NOMO-1 (cell line): Measurements from ENCODE around the gene ZNF544.
A peak's percentile ranks its signal among the peaks of the same experiment; 100 is the strongest.

Source experiments
- DNase-seq, 2 experiments: peaks; one replicate each; lab custom pipeline; 2025; ENCODE audit not compliant: unreplicated experiment in 2 of 2; lab: John Stamatoyannopoulos, UW

Gene ZNF544

DNA sequence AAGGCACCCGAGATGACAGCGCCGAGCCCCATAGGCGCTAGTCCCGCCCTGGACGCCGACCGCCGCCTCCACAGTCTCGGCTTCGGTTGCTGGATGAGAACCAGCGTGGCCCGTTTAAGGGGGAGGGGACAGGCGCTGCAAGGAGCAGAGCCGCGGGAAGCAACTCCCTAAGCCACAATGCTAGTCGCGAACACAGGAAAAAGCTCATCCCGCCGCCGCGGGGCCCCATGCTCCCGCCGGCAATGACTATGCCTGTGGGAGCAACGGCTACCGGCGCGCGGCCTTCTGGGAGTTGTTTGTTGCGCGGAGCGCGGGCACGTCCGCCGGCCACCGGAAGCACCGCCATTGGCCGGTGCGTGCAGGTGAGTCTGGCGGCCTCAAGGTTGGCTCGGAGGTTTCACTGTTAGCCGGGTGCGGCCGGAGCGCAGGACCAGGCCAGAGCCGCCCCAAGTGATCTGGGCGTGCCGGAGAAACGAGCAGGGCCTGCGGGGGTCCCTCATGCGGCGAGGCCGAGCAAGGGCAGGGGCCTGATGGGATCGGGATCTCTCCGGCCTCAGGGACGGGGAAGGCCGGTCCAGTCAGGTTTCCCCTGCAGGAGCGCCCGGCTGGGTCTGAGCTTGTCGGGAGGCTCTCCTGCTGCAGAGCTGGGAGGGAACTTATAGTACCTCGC lies at the start of gene ZNF544:
ZNF544 (plus strand) TSS at position 330 of the 670 bp plus-strand sequence. CDS start 15,110 bp downstream, outside the sequence.
- DNase-seq, result peak; percentile 60 to 66

DNA sequence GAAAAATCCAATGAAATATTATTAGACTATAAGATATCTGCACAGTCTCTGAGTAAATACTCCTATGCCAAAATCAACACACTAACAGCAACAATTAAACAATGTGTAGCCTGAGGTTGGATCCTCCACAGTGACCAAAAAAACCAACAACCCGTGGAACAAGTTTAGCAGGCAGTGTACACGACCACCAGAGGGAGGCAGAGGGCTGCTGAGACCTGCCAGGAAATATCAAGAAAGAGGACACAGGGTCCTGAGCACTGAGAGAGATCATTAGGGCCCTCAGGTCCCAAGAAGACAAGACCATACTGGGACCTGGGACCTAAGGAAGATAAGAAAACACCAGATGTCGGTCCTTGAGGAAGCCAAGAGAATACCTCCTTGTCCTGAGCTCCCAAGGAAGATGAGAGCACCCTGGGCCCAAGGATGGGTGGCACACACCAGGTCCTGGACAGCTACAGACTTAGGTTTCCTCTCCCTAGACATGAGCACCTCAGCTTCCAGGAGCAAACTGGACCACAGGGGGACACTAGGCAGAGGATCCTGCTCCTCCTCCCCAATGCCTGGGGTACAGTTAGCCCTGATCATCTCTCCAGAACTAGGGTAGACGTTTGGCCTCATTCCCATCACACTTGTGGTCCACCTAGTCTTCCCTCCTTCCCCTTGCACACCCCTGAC lies 46.7 kb upstream of the ZNF544 start:
- DNase-seq, result peak; percentile 31 to 40

DNA sequence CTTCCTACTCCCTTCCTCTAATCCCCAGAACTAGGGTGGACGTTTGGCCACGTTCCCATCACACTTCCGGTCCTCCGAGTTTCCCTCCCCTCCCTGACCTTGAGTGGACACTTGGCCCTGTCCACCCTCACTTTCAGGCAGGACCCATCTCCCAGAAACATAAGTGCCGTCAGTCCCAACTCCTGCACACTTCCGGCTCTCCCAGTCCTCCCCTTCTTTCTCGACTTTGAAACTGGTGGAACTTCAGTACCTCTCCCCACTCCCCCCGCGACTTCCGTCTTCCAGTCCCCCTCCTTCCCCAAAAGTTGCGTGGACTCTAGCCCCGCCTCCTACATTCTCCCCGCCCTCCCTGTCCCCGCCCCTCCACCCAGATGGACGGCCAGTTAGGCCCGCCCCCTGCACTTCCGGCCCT lies 46.1 kb upstream of the ZNF544 start:
- peak in 1 of 2 experiments; percentile 82 for DNase-seq

DNA sequence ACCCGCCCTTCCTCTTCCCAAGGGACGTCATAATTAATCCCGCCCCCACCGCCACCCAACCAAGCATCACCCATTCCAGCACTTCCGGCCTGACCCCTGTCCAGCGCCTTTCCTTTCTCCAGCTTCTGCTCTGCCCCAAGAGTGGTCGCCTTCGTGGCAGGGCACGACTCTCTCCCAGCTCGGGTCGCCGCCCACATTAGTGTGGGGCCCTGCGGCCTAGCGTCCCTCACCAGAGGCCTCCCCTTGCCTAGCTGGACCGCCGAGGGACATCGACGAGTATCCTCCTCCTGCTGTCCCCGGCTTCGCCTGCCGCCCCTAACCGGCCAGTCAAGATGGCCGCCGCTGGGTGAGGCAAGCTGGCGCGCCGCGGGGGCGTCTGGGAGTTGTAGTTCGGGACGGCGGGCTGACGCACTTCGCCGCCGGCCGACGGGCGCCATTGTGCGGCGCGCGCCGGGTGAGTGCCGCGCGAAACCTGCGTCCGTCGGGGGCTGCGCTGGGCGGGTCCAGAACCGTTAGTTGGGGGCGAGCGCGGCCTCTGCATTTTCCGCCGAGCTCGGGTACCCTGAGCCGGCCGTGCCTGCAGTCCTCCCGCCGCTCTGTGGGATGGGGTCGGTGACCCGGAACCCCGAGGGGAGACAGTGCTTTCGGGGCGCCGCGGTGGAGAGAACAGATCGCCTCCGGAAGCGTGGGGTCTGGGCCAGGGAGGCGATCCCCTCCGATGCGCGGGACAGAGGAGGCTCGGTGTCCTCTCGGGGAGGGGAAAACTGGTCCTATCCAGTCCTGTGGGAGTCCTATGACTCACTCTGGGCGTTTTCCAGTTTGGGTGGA lies 45.5 kb upstream of the ZNF544 start, which contains the start of gene ZNF274:
ZNF274 (plus strand) TSS at position 73 of the 828 bp plus-strand sequence. CDS start 905 bp downstream, outside the sequence.
- peak; percentile 90 to 97 for DNase-seq

DNA sequence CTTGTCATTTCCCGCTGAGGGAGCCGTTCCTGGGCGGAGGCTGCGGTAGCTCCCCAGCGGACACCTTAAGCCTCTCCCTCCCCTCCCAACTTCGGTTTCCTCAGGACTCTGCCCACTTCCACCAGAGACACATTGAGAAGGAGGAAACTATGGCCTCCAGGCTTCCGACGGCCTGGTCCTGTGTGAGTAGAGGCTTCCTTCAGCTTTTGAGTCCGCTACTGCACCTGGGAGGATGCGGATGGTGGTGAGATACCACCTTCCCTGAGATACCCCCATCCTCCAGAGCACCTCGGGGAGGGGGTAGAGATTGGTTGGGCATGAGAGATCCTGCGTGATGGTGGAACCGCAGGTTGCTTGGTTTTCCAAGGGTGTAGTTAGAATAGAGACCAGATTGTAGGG lies 44.9 kb upstream of the ZNF544 start:
- peak; percentile 37 to 59 for DNase-seq

DNA sequence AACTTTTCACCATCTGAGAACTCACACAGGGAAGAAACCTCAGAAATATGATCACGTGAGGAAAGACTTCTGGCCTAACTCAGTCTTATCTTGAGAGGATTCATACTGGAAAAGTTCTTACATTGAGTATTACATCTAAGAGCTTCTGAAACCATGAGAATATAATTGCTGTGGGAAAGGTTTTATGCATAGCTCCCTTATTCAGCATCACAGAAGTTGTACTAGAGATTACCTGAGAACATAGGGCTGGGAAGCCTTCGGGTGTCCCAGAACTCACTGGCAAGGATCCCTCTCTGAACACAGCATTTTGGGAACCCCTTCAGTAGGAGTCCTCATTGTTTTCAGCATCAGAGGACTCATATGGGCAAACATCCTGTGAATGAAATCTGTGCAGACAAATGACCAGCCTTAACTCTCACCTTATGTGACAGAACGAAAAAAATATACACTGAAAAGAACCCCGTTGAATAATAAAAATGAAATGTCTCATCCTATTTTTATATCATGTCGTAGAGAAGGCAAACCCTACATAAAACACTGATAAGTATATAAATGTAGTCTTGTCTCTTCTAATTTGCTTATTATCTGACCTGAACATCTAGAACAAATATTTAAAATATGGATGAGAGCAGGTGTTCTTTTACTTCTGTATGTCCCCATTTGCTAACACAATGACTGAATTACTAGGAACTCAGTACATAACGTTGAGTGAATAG lies 31.7 kb upstream of the ZNF544 start:
- peak in 1 of 2 experiments; percentile 18 for DNase-seq

DNA sequence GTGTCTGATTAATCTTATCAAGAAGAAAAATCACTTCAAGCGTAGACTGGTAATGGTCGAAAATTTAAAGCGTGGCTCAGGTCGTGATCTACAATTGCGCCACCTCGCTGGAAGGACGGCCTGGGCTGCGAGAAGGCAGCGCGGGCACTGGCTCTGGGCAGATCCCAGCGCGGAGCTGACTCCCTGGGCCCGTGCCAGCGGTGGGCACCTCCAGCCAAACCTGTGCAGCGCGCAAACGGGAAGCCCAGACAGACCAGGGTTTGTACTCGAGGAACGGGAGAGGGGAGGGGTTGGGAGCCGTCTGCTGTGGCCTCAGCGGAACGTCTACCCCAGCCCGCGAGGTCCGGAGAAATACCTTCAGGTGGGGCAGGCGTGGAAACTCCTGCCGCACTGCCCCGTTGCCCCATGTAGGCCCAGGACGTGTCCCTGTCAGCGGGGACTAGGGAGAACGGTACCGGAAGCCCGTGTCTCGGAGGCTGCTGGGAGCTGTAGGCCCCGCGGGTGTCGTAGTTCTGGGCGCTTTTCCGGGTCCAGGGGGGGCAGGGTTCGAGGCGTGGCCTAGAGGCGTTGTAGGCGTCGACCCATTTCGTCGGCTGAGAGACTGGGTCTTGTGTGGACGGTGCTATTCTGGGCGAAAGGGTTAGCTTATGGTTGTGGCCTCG lies 24.8 kb upstream of the ZNF544 start:
- no peak for DNase-seq

DNA sequence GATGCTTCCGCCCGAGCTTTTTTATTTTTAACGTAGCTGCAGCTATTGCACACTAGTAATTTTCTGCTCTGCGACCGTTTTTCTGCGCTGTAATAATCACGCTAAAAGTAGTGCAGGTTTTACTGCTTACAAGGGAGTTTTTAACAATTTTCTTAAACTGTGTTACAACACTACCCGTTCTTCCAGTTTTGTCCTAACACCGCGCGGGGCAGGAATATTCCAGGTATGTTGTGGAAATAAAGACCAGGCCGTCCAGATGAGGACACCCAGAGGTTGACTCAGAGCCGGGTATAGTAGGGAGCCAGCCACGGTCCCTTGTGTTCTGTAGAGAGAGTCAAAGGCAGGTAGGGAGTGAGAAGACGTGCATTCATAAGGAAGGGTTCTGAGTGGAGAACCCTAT lies 24.1 kb upstream of the ZNF544 start:
- DNase-seq, result no peak

DNA sequence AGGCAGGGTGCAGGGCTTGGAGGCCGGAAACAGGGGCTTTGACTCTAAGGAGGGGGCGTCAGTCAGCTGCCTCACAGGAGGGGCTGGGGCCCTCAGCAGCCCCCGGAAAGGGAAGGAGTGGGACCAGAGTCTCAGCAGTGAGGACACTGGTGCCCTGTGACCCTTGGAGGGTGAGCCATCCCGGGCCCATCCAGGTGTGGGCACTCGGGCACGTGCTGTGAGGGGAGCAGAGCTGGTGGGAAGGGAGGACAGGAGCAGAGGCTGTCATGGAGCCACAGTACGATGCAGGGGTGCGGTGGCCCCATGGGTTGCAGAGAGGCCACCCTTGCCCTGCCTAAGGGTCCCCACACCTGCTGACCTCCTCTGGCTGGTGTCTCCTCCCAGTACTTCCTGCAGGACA lies 19.1 kb upstream of the ZNF544 start:
- DNase-seq, result no peak

DNA sequence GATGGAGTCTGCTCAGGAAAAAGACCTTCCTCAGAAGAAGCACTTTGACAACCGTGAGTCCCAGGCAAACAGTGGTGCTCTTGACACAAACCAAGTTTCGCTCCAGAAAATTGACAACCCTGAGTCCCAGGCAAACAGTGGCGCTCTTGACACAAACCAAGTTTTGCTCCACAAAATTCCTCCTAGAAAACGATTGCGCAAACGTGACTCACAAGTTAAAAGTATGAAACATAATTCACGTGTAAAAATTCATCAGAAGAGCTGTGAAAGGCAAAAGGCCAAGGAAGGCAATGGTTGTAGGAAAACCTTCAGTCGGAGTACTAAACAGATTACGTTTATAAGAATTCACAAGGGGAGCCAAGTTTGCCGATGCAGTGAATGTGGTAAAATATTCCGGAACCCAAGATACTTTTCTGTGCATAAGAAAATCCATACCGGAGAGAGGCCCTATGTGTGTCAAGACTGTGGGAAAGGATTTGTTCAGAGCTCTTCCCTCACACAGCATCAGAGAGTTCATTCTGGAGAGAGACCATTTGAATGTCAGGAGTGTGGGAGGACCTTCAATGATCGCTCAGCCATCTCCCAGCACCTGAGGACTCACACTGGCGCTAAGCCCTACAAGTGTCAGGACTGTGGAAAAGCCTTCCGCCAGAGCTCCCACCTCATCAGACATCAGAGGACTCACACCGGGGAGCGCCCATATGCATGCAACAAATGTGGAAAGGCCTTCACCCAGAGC lies 16.2 kb upstream of the ZNF544 start:
- DNase-seq, result no peak

DNA sequence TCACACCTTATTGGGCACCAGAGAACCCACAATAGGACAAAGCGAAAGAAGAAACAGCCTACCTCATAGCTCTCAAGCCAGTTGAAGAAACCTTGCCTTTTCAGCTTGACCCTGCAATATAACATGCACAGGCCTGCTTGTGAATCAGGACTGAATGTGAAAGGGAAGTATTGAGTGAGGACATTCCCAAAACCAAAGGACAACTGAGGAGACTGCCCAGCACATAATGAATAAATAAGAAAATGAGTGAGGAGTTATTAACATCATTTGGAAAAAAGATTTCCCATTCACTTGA lies 15.7 kb upstream of the ZNF544 start:
- no peak for DNase-seq

DNA sequence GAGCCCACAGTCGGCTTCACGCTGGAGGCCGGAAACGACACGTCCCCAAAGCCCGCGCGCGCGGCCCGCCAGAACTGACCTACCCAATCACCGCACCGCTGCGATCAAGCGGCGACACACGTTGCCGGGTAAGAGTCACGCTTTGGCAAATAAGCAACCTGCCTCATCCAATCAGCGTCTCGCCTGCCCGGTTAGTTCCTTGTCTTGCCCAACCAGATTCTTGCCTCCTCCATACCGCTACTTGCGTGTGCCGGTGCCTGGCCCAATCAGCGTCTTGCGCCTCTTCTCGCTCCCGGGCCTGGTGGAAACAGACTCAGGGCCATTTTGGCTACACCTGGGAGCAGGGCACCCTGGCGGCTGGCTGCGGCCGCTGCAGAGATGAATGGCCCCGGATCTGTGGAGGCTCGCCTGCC lies 11.6 kb upstream of the ZNF544 start:
- DNase-seq, result no peak

DNA sequence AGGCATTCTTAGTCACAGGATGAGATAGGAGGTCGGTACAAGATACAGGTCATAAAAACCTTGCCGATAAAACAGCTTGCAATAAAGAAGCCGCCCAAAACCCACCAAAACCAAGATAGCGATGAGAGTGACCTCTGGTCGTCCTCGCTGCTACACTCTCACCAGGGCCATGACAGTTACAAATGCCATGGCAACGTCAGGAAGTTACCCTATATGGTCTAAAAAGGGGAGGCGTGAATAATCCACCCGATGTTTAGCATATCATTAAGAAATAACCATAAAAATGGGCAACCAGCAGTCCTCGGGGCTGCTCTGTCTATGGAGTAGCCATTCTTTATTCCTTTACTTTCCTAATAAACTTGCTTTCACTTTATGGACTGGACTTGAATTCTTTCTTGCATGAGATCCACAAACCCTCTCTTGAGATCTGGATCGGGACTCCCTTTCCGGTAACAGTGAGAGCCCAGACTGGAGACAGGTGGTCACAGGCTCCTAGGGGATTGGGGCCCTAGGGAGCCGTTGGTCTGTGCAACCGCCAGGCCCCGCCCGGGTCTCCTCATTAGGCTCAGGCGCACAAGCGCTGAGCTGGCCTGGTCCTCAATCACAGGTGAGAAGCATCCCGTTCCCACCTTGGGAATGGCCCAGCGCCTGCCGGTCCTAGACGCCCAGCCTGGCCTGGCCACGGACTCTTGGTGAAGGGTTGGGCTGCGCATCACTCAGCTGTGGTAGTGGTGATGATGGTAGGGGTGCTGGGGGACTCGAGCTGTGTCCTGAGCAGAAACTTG lies 10.9 kb upstream of the ZNF544 start:
- no peak for DNase-seq

DNA sequence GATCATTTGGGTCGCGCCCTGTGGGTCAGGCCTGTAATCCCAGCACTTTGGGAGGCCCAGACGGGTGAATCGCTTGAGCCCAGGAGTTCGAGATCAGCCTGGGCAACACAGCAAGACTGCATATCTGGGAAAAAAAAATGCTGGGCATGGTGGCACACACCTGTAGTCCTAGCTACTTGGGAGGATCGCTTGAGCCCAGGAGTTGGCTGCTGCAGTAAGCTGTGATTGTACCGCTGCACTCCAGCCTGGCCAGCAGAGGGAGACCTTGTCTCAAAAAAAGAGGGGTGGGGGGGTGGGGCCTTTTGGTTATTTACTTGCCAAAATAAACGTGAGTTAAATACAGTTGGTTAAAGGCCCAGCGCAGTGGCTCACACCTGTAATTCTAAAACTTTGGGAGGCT lies 9.8 kb upstream of the ZNF544 start:
- peak; percentile 5 to 13 for DNase-seq

DNA sequence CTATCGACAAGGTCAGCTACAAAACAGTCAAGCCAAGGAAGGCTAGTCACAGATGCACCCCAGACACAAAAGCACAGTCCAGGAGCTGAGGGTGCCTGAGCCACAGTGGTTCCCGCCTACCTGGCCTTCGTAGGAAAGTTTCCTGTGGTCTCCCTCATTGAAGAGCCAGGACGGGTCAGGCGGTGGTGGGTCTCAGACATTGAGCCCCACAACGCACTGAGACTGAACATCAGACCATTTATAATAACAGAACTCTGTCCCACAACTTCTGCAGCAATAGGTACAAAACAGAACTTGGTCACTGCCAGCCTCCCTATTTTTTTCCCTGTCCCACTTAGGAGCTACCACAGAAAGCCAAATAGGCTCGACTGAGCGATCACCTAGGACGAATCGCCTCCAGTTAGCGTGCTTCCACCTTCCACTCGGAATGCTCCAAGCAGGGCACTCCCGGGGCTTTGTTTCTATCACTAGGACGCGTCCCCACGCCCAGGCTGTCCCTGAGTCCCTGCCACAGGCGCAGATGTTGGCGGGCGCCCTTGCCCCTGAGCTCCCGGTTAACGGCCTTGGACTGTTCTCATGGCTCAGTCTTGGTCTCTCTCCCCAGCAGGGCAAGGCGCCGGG lies 640 bp upstream of the ZNF544 start:
- no peak for DNase-seq

DNA sequence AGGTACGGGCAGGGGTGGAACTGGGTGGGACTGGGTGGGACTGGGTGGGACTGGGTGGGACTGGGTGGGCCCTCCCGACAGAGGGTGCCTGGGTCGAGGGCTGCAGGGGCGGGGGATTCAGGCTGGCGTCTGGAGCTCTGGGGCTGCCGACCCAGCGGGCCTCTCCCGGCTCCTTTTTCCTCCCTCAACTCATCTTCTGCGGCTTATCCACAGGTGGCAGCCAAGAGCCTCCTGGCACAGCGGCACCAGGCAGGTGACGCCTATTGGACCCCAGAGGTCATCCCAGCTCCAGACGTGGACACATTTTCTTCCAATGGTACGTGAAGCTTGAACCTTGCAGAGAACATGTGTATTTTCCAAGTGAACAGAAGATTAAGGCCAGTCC lies 533 bp downstream of the ZNF544 start:
- no peak for DNase-seq

DNA sequence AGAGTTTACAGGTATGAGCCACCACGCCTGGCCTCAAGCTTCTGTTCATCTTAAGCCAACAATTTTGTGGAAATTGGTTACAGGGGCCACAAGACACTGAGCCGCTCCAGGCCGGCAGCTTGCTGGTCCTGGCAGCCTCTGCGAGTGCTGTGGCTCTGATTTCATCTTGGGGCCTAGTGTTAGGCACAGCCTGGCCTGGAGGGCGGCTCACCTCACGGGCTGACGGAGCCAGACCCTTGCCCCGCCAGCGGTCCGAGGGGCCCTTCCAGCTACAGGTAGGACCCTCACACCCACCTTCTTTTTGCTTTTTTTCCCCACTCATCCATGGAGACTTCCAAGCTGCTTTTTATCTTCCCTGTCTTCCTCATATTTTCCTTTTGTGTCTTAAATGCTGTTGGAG lies 8.6 kb downstream of the ZNF544 start:
- no peak for DNase-seq

DNA sequence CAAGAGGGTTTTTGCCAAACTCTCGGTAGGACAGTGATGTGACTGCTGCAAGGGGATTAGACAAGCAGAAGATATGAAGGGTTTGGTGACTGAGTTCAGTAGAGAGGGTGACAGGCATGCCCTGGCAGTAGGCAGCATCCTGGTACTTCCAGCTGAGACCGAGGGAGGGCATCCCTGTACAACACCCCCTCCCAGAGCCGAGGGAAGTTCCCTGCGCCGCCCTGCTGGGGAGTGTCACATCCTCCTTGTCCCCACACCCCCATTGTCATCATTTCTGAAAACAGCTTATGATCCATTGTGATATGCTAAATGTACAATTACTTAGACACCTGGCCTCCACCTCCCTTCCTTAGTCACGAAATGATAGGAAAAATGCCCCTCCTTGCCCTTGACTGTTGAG lies 14.6 kb downstream of the ZNF544 start:
- no peak for DNase-seq

DNA sequence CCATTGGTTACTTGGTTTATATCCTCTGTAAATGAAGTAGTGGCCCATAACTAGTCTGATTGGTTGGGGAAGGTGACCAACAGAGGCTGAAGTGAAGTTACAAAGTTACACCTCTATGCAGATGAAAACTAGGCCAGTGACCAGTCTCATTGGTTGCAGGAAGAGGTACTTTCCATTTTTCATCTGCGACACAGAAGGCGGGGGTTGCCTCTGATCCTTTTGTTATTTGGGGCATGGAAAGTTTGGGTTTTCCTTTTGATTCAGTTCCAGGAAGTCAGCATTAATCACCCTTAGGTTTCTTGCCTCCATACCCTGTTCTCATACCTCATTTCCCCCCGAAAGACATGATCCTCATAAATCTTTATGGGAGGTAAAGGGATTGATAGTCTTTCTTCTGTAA lies 20.2 kb downstream of the ZNF544 start:
- no peak for DNase-seq
